Ascending aorta (tissue), 2 donors: Measurements from ENCODE around the gene ZGPAT. TPM values are rescaled to one million over a fixed set of nuclear protein-coding genes. Genes with fewer than 3 reads are reported as not detected.

Source experiments
- DNase-seq, 2 donors: peaks; one replicate each; pipeline ENCODE4 v3.0.0-alpha.2; 2019; ENCODE audit warnings: low spot score in 2 of 2
- H3K27ac ChIP-seq, 2 donors: fragments of 200-600 bp; sonication (generic); one replicate each; pipeline ENCODE4 v1.5.1; 2016 to 2017; ENCODE audit warnings: mild to moderate bottlenecking in 1 of 2
- H3K27me3 ChIP-seq: fragments of 200-600 bp; sonication (generic); one replicate; pipeline ENCODE4 v1.5.1; 2017
- H3K36me3 ChIP-seq, 2 donors: fragments of 200-600 bp; sonication (generic); one replicate each; pipeline ENCODE4 v1.5.1; 2016
- H3K4me1 ChIP-seq, 2 donors: fragments of 200-600 bp; sonication (generic); one replicate each; pipeline ENCODE4 v1.5.1; 2016 to 2017; ENCODE audit warnings: mild to moderate bottlenecking in 1 of 2
- H3K4me3 ChIP-seq, 2 donors: fragments of 200-600 bp; sonication (generic); one replicate each; pipeline ENCODE4 v1.5.1; 2016 to 2017; ENCODE audit warnings: mild to moderate bottlenecking in 1 of 2
- H3K9me3 ChIP-seq, 2 donors: fragments of 200-600 bp; sonication (generic); one replicate each; pipeline ENCODE4 v1.5.1; 2016
- intact Hi-C: fragments of 100-400 bp; cut with DNase I; formaldehyde crosslinking; loops from one replicate; pipeline ENCODE4 v1.15.1; 2023
- total RNA-seq: library from RNA; depleted of rRNA; stranded (reverse); fragments of >200 nt; gene quantifications from one replicate; pipeline ENCODE4 v1.1.0, GENCODE V29; 2016
- TF ChIP-seq, protein P1 (sequence below), 3 experiments: fragments of 200-600 bp in 2 of 3; fragments of 450-650 bp in 1 of 3; sonication (generic) in 2 of 3; IDR thresholded peaks; one replicate each; pipeline ENCODE4 v1.5.1; 2016 to 2019; ENCODE audit warnings: antibody characterized with exemption in 3 of 3, mild to moderate bottlenecking in 1 of 3, moderate library complexity in 1 of 3

The ZGPAT gene
- total RNA-seq, 1 donor from 2014 or later = 42.4 TPM

DNA sequence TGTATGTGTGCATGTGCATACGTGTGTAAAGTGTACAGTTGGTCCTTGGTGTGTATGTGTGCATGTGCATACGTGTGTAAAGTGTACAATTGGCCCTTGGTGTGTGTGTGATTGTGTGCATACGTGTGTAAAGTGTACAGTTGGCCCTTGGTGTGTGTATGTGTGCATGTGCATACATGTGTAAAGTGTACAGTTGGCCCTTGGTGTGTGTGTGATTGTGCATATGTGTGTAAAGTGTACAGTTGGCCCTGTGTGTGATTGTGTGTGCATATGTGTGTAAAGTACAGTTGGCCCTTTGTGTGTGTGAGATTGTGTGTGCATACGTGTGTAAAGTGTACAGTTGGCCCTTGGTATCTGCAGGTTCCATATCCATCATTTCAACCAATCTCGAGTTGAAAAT is 23.6 kb downstream of the ZGPAT start:
- no peaks in the 10 kb centered on the region for H3K4me1 ChIP-seq
- H3K27me3 ChIP-seq = no peaks in the 10 kb centered on the region
- H3K9me3 ChIP-seq = no peaks in the 10 kb centered on the region
- peaks cover 32 to 35% of the 10 kb centered on the region in 2 donors for H3K36me3 ChIP-seq
- no peak overlapping the region for H3K27ac ChIP-seq
- DNase-seq = no peak
- H3K4me3 ChIP-seq = no peak overlapping the region
- TF ChIP-seq, protein P1, sequence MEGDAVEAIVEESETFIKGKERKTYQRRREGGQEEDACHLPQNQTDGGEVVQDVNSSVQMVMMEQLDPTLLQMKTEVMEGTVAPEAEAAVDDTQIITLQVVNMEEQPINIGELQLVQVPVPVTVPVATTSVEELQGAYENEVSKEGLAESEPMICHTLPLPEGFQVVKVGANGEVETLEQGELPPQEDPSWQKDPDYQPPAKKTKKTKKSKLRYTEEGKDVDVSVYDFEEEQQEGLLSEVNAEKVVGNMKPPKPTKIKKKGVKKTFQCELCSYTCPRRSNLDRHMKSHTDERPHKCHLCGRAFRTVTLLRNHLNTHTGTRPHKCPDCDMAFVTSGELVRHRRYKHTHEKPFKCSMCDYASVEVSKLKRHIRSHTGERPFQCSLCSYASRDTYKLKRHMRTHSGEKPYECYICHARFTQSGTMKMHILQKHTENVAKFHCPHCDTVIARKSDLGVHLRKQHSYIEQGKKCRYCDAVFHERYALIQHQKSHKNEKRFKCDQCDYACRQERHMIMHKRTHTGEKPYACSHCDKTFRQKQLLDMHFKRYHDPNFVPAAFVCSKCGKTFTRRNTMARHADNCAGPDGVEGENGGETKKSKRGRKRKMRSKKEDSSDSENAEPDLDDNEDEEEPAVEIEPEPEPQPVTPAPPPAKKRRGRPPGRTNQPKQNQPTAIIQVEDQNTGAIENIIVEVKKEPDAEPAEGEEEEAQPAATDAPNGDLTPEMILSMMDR (IDR thresholded peaks at IDR 0.05) = no peak
- intact Hi-C loops = no loop called here

DNA sequence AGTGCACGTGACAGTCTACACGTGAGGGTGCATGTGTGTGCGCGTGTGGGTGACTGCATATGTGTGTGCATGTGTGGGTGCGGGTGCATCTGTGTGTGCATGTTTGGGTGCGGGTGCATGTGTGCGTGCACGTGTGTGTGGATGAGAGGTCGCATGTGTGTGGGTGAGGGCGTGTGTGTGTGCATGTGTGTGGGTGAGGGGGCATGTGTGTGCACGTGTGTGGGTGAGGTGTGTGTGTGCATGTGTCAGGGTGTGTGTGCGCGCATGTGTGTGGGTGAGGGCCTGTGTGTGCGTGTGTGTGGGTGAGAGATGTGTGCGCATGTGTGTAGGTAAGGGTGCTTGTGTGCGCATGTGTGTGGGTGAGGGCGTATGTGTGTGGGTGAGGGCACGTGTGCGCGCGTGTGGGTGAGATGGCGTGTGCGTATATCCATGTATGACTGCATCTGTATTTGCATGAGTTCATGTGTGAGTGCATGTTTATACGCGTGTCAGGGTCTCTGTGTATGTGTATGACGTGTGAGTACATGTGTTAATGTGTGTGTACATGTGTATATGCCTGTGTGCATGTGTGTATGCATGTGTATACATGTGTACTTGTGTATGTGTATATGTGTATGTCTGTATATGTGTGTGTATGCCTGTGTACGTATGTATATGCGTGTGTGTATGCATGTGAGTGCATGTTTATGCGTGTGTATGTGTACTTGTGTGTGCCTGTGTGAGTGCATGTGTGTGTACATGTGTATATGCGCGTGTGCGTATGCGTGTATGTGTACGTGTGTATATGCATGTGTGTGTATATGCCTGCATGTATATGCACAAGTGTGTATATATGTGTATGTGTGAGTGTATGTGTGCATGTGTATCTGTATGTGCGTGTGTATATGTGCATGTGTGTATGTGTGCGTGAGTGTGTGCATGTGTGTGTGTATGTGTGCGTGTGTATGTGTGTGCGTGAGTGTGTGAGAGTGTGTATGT is 24.6 kb downstream of the ZGPAT start:
- no peak for DNase-seq
- TF ChIP-seq, protein P1 (IDR thresholded peaks at IDR 0.05) = no peak
- H3K4me1 ChIP-seq = no peaks in the 10 kb centered on the region
- H3K9me3 ChIP-seq = no peaks in the 10 kb centered on the region
- H3K4me3 ChIP-seq = no peak overlapping the region
- intact Hi-C loops = no loop called here
- H3K27ac ChIP-seq = no peak overlapping the region
- H3K36me3 ChIP-seq = peaks cover 32% of the 10 kb centered on the region in 2 donors
- H3K27me3 ChIP-seq = no peaks in the 10 kb centered on the region

DNA sequence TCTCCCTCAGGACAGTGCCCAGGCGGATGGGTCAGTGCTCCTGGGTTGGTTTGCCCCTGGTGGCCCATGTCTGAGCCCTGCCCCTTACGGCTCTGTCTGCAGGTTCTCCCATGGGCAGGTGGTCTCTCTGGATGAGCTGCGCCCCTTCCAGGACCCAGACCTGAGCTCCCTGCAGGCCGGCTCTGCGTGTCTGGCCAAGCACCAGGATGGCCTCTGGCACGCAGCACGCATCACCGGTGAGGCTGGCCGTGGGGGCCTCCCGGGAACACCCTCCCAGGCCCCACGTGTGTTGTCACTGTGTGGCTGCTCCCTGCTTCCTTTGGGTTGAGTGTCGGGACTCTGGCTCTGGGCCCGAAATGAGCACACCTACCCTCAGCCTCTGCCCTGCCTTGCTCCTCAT is 25.3 kb downstream of the ZGPAT start:
- H3K27me3 ChIP-seq = no peaks in the 10 kb centered on the region
- TF ChIP-seq, protein P1 (IDR thresholded peaks at IDR 0.05) = no peak
- H3K4me3 ChIP-seq = no peak overlapping the region
- intact Hi-C loops = no loop called here
- DNase-seq = no peak
- peaks cover 32% of the 10 kb centered on the region in 2 donors for H3K36me3 ChIP-seq
- H3K27ac ChIP-seq = no peak overlapping the region
- H3K9me3 ChIP-seq = no peaks in the 10 kb centered on the region
- H3K4me1 ChIP-seq = no peaks in the 10 kb centered on the region

DNA sequence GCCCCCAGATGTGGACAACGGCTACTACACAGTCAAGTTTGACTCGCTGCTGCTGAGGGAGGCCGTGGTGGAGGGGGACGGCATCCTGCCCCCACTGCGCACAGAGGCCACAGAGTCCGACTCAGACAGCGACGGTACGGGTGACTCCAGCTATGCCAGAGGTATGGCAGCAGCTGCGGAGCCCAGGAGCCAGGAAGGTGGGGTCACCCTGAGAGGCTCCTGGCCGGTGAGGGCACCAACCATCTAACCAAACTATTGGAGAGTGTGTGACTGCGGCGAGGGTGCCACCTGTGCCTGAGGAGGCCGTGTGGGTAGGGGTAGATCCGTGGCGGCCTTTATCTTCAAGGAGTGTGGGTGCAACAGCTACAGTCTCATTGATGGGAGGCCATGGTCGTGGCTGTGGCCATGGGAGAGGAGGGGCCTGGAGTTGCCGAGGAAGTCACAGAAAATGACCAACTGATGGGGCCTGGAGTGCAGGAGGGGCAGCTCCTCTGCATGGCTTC is 25.8 kb downstream of the ZGPAT start:
- H3K36me3 ChIP-seq = peaks cover 32% of the 10 kb centered on the region in 2 donors

DNA sequence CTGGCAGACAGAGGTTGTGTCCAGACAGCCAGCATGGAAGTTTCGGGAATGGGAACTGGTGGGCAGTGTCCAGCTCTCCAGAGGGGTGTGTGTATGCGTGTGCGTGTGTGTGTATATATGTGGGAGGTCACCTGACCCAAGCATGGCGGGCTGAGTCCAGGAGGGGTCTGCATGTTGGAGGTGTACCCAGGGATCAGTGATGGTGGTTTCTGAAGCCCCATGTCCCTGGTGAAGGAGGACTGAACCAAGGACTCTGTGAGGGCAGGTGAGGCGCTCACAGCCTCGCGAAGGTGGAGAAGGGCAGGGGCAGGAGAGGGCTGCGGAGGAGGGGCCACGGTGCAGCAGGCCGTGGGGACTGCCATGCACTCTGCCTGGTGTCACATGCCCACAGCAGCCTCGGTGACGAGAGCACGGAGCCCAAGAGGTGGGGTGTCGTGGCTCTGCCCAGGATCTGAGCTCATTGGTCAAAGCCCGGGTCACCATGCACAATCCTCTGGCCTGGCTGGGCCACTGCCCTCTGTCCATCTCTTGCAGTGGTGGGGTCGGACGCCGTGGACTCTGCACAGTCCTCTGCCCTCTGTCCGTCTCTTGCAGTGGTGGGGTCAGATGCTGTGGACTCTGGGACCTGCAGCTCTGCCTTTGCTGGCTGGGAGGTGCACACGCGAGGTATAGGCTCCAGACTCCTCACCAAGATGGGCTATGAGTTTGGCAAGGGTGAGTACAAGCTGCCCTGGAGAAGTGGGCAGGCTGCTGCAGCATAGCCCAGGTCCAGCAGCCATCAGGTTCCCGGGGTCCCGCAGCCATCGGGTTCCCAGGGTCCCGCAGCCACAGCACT is 26.5 kb downstream of the ZGPAT start:
- H3K27ac ChIP-seq = no peak overlapping the region
- intact Hi-C loops = no loop called here
- TF ChIP-seq, protein P1 (IDR thresholded peaks at IDR 0.05) = no peak
- H3K9me3 ChIP-seq = no peaks in the 10 kb centered on the region
- H3K4me3 ChIP-seq = no peak overlapping the region
- peaks cover 9 to 10% of the 10 kb centered on the region in 2 donors for H3K4me1 ChIP-seq
- peaks cover 32% of the 10 kb centered on the region in 2 donors for H3K36me3 ChIP-seq
- no peaks in the 10 kb centered on the region for H3K27me3 ChIP-seq
- DNase-seq = no peak

More for the DNA sequence above, 25.8 kb downstream of the ZGPAT start:
- intact Hi-C loops = no loop called here
- TF ChIP-seq, protein P1 (IDR thresholded peaks at IDR 0.05) = no peak
- H3K9me3 ChIP-seq = no peaks in the 10 kb centered on the region
- no peak for DNase-seq
- no peak overlapping the region for H3K27ac ChIP-seq
- no peak overlapping the region for H3K4me3 ChIP-seq
- H3K27me3 ChIP-seq = no peaks in the 10 kb centered on the region
- H3K4me1 ChIP-seq = peaks cover 4 to 5% of the 10 kb centered on the region in 2 donors
